ENCODE data around the gene MYL10.
A peak's percentile ranks its signal among the peaks of the same experiment; 100 is the strongest.

MYL10 gene

GRCh38 chr7:101595766-101596537 lies 33.1 kb downstream of the MYL10 start:
- no peak for DNase-seq

- no peak for DNase-seq
These were observed 33.9 kb downstream of the MYL10 start for GRCh38 chr7:101595246-101595645.

- no peak for DNase-seq
These were observed 34.3 kb downstream of the MYL10 start for GRCh38 chr7:101594790-101595189.

- no peak for DNase-seq
These were observed 35.5 kb downstream of the MYL10 start for GRCh38 chr7:101593556-101593955.

- no peak for DNase-seq
These were observed 37.6 kb downstream of the MYL10 start for GRCh38 chr7:101591504-101591903.

- no peak for DNase-seq
These were observed 38.2 kb downstream of the MYL10 start for GRCh38 chr7:101590663-101591435.

GRCh38 chr7:101589976-101590662 lies 39.0 kb downstream of the MYL10 start:
- no peak for DNase-seq

GRCh38 chr7:101589052-101589451 lies 40.0 kb downstream of the MYL10 start:
- no peak for DNase-seq

- DNase-seq: no peak
These were observed 40.8 kb downstream of the MYL10 start for GRCh38 chr7:101588131-101588935.

- DNase-seq: no peak
These were observed 42.0 kb downstream of the MYL10 start for GRCh38 chr7:101586906-101587677.

GRCh38 chr7:101586078-101586905 lies 42.8 kb downstream of the MYL10 start:
- peak; percentile 37 for DNase-seq

GRCh38 chr7:101582971-101583370 lies 46.1 kb downstream of the MYL10 start:
- no peak for DNase-seq

GRCh38 chr7:101581891-101582290 lies 47.2 kb downstream of the MYL10 start:
- no peak for DNase-seq

- DNase-seq: no peak
These were observed 48.5 kb downstream of the MYL10 start for GRCh38 chr7:101580596-101580995.

- no peak for DNase-seq
These were observed 50.5 kb downstream of the MYL10 start for GRCh38 chr7:101578552-101578951.

GRCh38 chr7:101576998-101577397 lies 52.1 kb downstream of the MYL10 start:
- DNase-seq: no peak

- no peak for DNase-seq
These were observed 53.4 kb downstream of the MYL10 start for GRCh38 chr7:101575721-101576120.

GRCh38 chr7:101575168-101575567 lies 53.9 kb downstream of the MYL10 start:
- DNase-seq: no peak

- DNase-seq: no peak
These were observed 56.9 kb downstream of the MYL10 start for GRCh38 chr7:101572156-101572555.

- DNase-seq: peak; percentile 59
These were observed 61.9 kb downstream of the MYL10 start for GRCh38 chr7:101567230-101567629.

- no peak for DNase-seq
These were observed 63.4 kb downstream of the MYL10 start for GRCh38 chr7:101565601-101566209.

All from RPMI8226 (cell line).